OCI-LY7 (cell line): ENCODE results near the gene STMN1. TPM values are rescaled to one million over a fixed set of nuclear protein-coding genes. Genes with fewer than 3 reads are reported as not detected.

Experiments
- BruUV-seq: library from RNA; stranded (reverse); fragments of 400-500 nt; replicated peaks from 2 replicates; lab custom pipeline; 2021; lab: Mats Ljungman, UMichigan
- CTCF ChIA-PET: fragments of 300-600 bp; sonication (Branson Sonifier 250); formaldehyde crosslinking; loops from one replicate; lab custom pipeline; 2022; ENCODE audit warnings: antibody characterized with exemption; ENCODE audit not compliant: unreplicated experiment; lab: Charles Lee
- POLR2A ChIA-PET: fragments of 300-600 bp; sonication (Branson Sonifier 250); formaldehyde crosslinking; loops from one replicate; lab custom pipeline; 2022; ENCODE audit warnings: antibody characterized with exemption; lab: Charles Lee
- DNase-seq: peaks from one replicate; pipeline ENCODE4 v3.0.0-alpha.2; 2015; ENCODE audit warnings: low spot score
- H2AFZ ChIP-seq: fragments of 200-600 bp; sonication (generic), shearing (Covaris generic); 2 replicates; pipeline ENCODE4 v1.6.1; 2014; ENCODE audit warnings: mild to moderate bottlenecking, antibody characterized with exemption, low read length, moderate library complexity
- H3K27ac ChIP-seq: fragments of 200-600 bp; sonication (generic); 2 replicates; pipeline ENCODE4 v1.5.1; 2014; ENCODE audit warnings: mixed run types, low read depth, mild to moderate bottlenecking, moderate library complexity, low read length, inconsistent platforms; ENCODE audit not compliant: poor library complexity, severe bottlenecking
- H3K36me3 ChIP-seq: fragments of 200-600 bp; sonication (generic); 2 replicates; pipeline ENCODE4 v1.6.1; 2014; ENCODE audit warnings: mild to moderate bottlenecking, antibody characterized with exemption, low read length, moderate library complexity, mixed read lengths; ENCODE audit not compliant: insufficient read depth
- H3K4me1 ChIP-seq: fragments of 200-600 bp; sonication (generic); 2 replicates; pipeline ENCODE4 v1.5.1; 2014; ENCODE audit warnings: mild to moderate bottlenecking, low read length; ENCODE audit not compliant: insufficient read depth, poor library complexity, severe bottlenecking
- H3K4me2 ChIP-seq: fragments of 200-600 bp; sonication (generic); 2 replicates; pipeline ENCODE4 v1.6.1; 2014; ENCODE audit warnings: mild to moderate bottlenecking, low read length
- H3K4me3 ChIP-seq: fragments of 200-600 bp; sonication (generic); 2 replicates; pipeline ENCODE4 v1.5.1; 2014; ENCODE audit warnings: mild to moderate bottlenecking, low read depth, low read length; ENCODE audit not compliant: poor library complexity, severe bottlenecking
- H3K79me2 ChIP-seq: fragments of 200-600 bp; sonication (generic); 2 replicates; pipeline ENCODE4 v1.6.1; 2016; ENCODE audit warnings: low read depth, mild to moderate bottlenecking, low read length, moderate library complexity, mixed read lengths; ENCODE audit not compliant: insufficient read depth
- H3K9me2 ChIP-seq: fragments of 200-600 bp; sonication (generic); 2 replicates; pipeline ENCODE4 v1.6.1; 2016; ENCODE audit warnings: mild to moderate bottlenecking, low read length, mixed read lengths; ENCODE audit not compliant: insufficient read depth
- H3K9me3 ChIP-seq: fragments of 200-600 bp; sonication (generic); 2 replicates; pipeline ENCODE4 v1.6.1; 2014; ENCODE audit warnings: mild to moderate bottlenecking, mixed run types, low read length, mixed read lengths
- H4K20me1 ChIP-seq: fragments of 200-600 bp; sonication (generic); 2 replicates; pipeline ENCODE4 v1.6.1; 2014; ENCODE audit warnings: mild to moderate bottlenecking, antibody characterized with exemption, low read length, moderate library complexity, mixed read lengths; ENCODE audit not compliant: insufficient read depth
- CTCF ChIP-seq: fragments of 200-600 bp; sonication (generic); conservative IDR thresholded peaks from 2 replicates; pipeline ENCODE4 v1.5.1; 2014; ENCODE audit warnings: mild to moderate bottlenecking, antibody characterized with exemption, low read length, moderate library complexity, mixed read lengths
- EZH2phosphoT487 ChIP-seq: fragments of 200-600 bp; sonication (generic); IDR thresholded peaks from 2 replicates; pipeline ENCODE4 v1.6.1; 2018; ENCODE audit warnings: low read depth, borderline replicate concordance, mild to moderate bottlenecking, mixed run types, antibody characterized with exemption, low read length, moderate library complexity, mixed read lengths
- intact Hi-C: fragments of 100-400 bp; cut with micrococcal nuclease; formaldehyde crosslinking; loops from one replicate; pipeline ENCODE4 v1.10.0; 2022; ENCODE audit not compliant: unreplicated experiment
- total RNA-seq, 2 experiments: library from RNA; depleted of rRNA in 1 of 2; stranded (reverse); fragments of >200 nt in 1 of 2; shearing (Covaris generic) in 1 of 2; gene quantifications; 2 replicates each; pipeline ENCODE4 v1.2.3, GENCODE V29; 2014 to 2022

Gene STMN1
- total RNA-seq, 2 experiments from 2014 or later = 730 to 847 TPM

- H3K27ac ChIP-seq = no peak overlapping the region
- no peaks in the 10 kb centered on the region for H3K9me2 ChIP-seq
- TF ChIP-seq EZH2phosphoT487 (no peak), CTCF (no peak)
- intact Hi-C loops = no loop called here
- CTCF ChIA-PET = no interaction called here
- no TSS peak for BruUV-seq
- no peaks in the 10 kb centered on the region for H3K9me3 ChIP-seq
- H3K4me2 ChIP-seq = no peak overlapping the region
- H4K20me1 ChIP-seq = no peaks in the 10 kb centered on the region
- POLR2A ChIA-PET = no interaction called here
- H3K4me1 ChIP-seq = peaks cover 29% of the 10 kb centered on the region
- H3K36me3 ChIP-seq = no peaks in the 10 kb centered on the region
- no peak overlapping the region for H2AFZ ChIP-seq
- no peak for DNase-seq
- H3K79me2 ChIP-seq = no peaks in the 10 kb centered on the region
- H3K4me3 ChIP-seq = no peak overlapping the region
These were observed 29.1 kb downstream of the STMN1 start for GRCh38 chr1:25877155-25877554.

DNA sequence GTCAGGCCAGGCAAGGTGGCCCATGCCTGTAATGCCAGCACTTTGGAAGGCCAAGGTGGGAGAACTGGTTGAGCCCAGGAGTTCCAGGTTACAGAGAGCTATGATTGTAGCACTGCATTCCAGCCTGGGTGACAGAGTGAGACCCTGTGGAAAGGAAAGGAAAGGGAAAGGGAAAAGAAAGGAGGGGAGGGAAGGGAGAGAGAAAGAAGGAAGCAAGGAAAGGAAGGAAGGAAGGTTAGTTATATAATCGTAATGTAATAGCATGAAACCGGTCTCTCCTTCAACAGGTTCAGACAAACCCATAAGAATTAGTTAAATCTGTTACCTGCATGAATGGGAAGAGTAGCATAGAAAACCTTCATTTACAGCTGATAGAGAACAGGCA lies 29.5 kb downstream of the STMN1 start:
- POLR2A ChIA-PET = no interaction called here
- BruUV-seq = no TSS peak

More for the DNA sequence above, 29.5 kb downstream of the STMN1 start:
- Histone ChIP-seq H3K79me2 (no peaks in the 10 kb centered on the region), H3K4me1 (peaks cover 33% of the 10 kb centered on the region), H3K27ac (no peak overlapping the region), H3K9me2 (no peaks in the 10 kb centered on the region), H2AFZ (no peak overlapping the region), H3K4me3 (no peak overlapping the region), H3K4me2 (no peak overlapping the region), H3K9me3 (no peaks in the 10 kb centered on the region), H3K36me3 (no peaks in the 10 kb centered on the region), H4K20me1 (no peaks in the 10 kb centered on the region)
- TF ChIP-seq EZH2phosphoT487 (no peak), CTCF (no peak)
- intact Hi-C loops = no loop called here
- no peak for DNase-seq
- CTCF ChIA-PET = no interaction called here
